DND-41 (cell line): ENCODE data around the gene COL25A1.

ENCODE experiments used
- ATAC-seq: fragments of 200-7000 bp; cut with Tn5 transposase; 3 replicates; pipeline ENCODE4 v1.9.1; 2021; ENCODE audit warnings: low read depth; ENCODE audit not compliant: insufficient read depth
- DNase-seq: peaks from one replicate; pipeline ENCODE4 v3.0.0-alpha.2; 2020
- H2AFZ ChIP-seq: 2 replicates; pipeline ENCODE4 v1.6.0; 2012; ENCODE audit warnings: low read depth, low read length
- H3K27ac ChIP-seq: 2 replicates; pipeline ENCODE4 v1.5.1; 2012; ENCODE audit warnings: low read length, inconsistent platforms
- H3K27me3 ChIP-seq: fragments of 200-600 bp; sonication (generic); 2 replicates; pipeline ENCODE4 v1.6.0; 2012; ENCODE audit warnings: low read length, mild to moderate bottlenecking, inconsistent platforms; ENCODE audit not compliant: insufficient read depth, poor library complexity
- H3K36me3 ChIP-seq: 2 replicates; pipeline ENCODE4 v1.5.1; 2012; ENCODE audit warnings: low read length, inconsistent platforms; ENCODE audit not compliant: insufficient read depth
- H3K4me1 ChIP-seq: 2 replicates; pipeline ENCODE4 v1.5.1; 2012; ENCODE audit warnings: mild to moderate bottlenecking, low read length; ENCODE audit not compliant: insufficient read depth
- H3K4me2 ChIP-seq: 2 replicates; pipeline ENCODE4 v1.6.0; 2012; ENCODE audit warnings: mild to moderate bottlenecking, moderate library complexity, low read length, inconsistent platforms; ENCODE audit not compliant: insufficient read depth
- H3K4me3 ChIP-seq, 2 experiments: fragments of 200-600 bp in 1 of 2; shearing (Covaris generic) in 1 of 2; 2 replicates each; pipeline ENCODE4 v1.5.1; 2012 to 2016; ENCODE audit warnings: inconsistent platforms in 2 of 2, low read length in 2 of 2, mild to moderate bottlenecking in 2 of 2, low read depth in 1 of 2, moderate library complexity in 1 of 2
- H3K79me2 ChIP-seq: 2 replicates; pipeline ENCODE4 v1.6.0; 2012; ENCODE audit warnings: low read length, inconsistent platforms; ENCODE audit not compliant: insufficient read depth
- H3K9ac ChIP-seq: 2 replicates; pipeline ENCODE4 v1.6.0; 2012; ENCODE audit warnings: low read depth, mild to moderate bottlenecking, inconsistent platforms, low read length, moderate library complexity
- H3K9me3 ChIP-seq: 2 replicates; pipeline ENCODE4 v1.5.1; 2012; ENCODE audit warnings: low read length, moderate library complexity, mild to moderate bottlenecking, inconsistent platforms; ENCODE audit not compliant: insufficient read depth, severe bottlenecking
- H4K20me1 ChIP-seq: 2 replicates; pipeline ENCODE4 v1.6.0; 2012; ENCODE audit warnings: low read length; ENCODE audit not compliant: insufficient read depth
- CTCF ChIP-seq: IDR thresholded peaks from 2 replicates; pipeline ENCODE4 v1.5.1; 2012; ENCODE audit warnings: borderline replicate concordance, low read length, moderate library complexity, mild to moderate bottlenecking; ENCODE audit not compliant: poor library complexity, severe bottlenecking; ENCODE audit errors: extremely low read depth
- EZH2 ChIP-seq: IDR thresholded peaks from 3 replicates; pipeline ENCODE4 v1.6.1; 2012; ENCODE audit warnings: borderline replicate concordance, low read depth, mild to moderate bottlenecking, moderate library complexity, low read length, inconsistent platforms; ENCODE audit not compliant: severe bottlenecking

Gene COL25A1

GRCh38 chr4:108946237-108946636 is 356.2 kb downstream of the COL25A1 start:
- Histone ChIP-seq H3K27me3 (no peaks in the 10 kb centered on the region), H3K9me3 (no peaks in the 10 kb centered on the region), H4K20me1 (no peaks in the 10 kb centered on the region), H3K4me2 (no peak overlapping the region), H2AFZ (no peak overlapping the region), H3K9ac (no peak overlapping the region), H3K4me3 (no peak overlapping the region), H3K27ac (no peak overlapping the region), H3K79me2 (no peaks in the 10 kb centered on the region), H3K36me3 (no peaks in the 10 kb centered on the region), H3K4me1 (no peaks in the 10 kb centered on the region)
- DNase-seq (no peak), ATAC-seq (no peak)
- TF ChIP-seq EZH2: no peak
- TF ChIP-seq CTCF: no peak

GRCh38 chr4:108943976-108944591 is 358.4 kb downstream of the COL25A1 start:
- no peak overlapping the region for H3K27ac ChIP-seq
- no peak for ATAC-seq
- TF ChIP-seq EZH2 (no peak), CTCF (no peak)

GRCh38 chr4:108943371-108943770 is 359.1 kb downstream of the COL25A1 start:
- Histone ChIP-seq H4K20me1 (no peaks in the 10 kb centered on the region), H3K36me3 (no peaks in the 10 kb centered on the region), H3K4me3 (no peak overlapping the region), H3K79me2 (no peaks in the 10 kb centered on the region), H3K4me2 (no peak overlapping the region), H3K27ac (no peak overlapping the region), H3K4me1 (peaks cover 12% of the 10 kb centered on the region), H3K9me3 (no peaks in the 10 kb centered on the region), H2AFZ (no peak overlapping the region), H3K27me3 (no peaks in the 10 kb centered on the region), H3K9ac (no peak overlapping the region)
- DNase-seq (no peak), ATAC-seq (no peak)
- TF ChIP-seq EZH2: no peak
- no peak for TF ChIP-seq CTCF

More at GRCh38 chr4:108943976-108944591, 358.4 kb downstream of the COL25A1 start:
- Histone ChIP-seq H3K9me3 (no peaks in the 10 kb centered on the region), H3K4me3 (no peak overlapping the region), H3K4me2 (no peak overlapping the region), H3K27me3 (no peaks in the 10 kb centered on the region), H3K4me1 (peaks cover 12% of the 10 kb centered on the region), H2AFZ (no peak overlapping the region), H3K79me2 (no peaks in the 10 kb centered on the region), H3K36me3 (no peaks in the 10 kb centered on the region), H4K20me1 (no peaks in the 10 kb centered on the region), H3K9ac (no peak overlapping the region)
- no peak for DNase-seq
